ENCODE data around the gene METAP1D.
A peak's percentile ranks its signal among the peaks of the same experiment; 100 is the strongest.

METAP1D gene

GRCh38 chr2:171999161-171999560 is 592 bp upstream of the METAP1D start:
- no peak for TF ChIP-seq CTCF (IDR thresholded peaks at IDR 0.05; ENCODE audit: insufficient read depth, low read length, poor library complexity, severe bottlenecking)
- no peak for DNase-seq (ENCODE audit: extremely low read depth, insufficient read length)
- H3K36me3 ChIP-seq (ENCODE audit: control insufficient read depth, insufficient read depth, low read length) = no peaks in the 10 kb centered on the region
- peak overlapping the region; percentile 95 for H3K4me3 ChIP-seq (replicated peaks; ENCODE audit: low read depth, low read length)
- no peaks in the 10 kb centered on the region for H3K27me3 ChIP-seq (replicated peaks; ENCODE audit: control insufficient read depth, insufficient read depth, low read length)

- no peak for DNase-seq (ENCODE audit: extremely low read depth, insufficient read length)
- H3K36me3 ChIP-seq (ENCODE audit: control insufficient read depth, insufficient read depth, low read length) = no peaks in the 10 kb centered on the region
- H3K4me3 ChIP-seq (replicated peaks; ENCODE audit: low read depth, low read length) = peak overlapping the region; percentile 95; the same call in 1 of the 2 replicates
- TF ChIP-seq CTCF (IDR thresholded peaks at IDR 0.05; ENCODE audit: insufficient read depth, low read length, poor library complexity, severe bottlenecking) = no peak
- H3K27me3 ChIP-seq (replicated peaks; ENCODE audit: control insufficient read depth, insufficient read depth, low read length) = no peaks in the 10 kb centered on the region
Observed at GRCh38 chr2:172000696-172001361, 1.1 kb downstream of the METAP1D start.

GRCh38 chr2:172007372-172007771 is 7.6 kb downstream of the METAP1D start:
- no peaks in the 10 kb centered on the region for H3K36me3 ChIP-seq (ENCODE audit: control insufficient read depth, insufficient read depth, low read length)
- H3K4me3 ChIP-seq (replicated peaks; ENCODE audit: low read depth, low read length) = no peak overlapping the region
- TF ChIP-seq CTCF (IDR thresholded peaks at IDR 0.05; ENCODE audit: insufficient read depth, low read length, poor library complexity, severe bottlenecking) = no peak
- DNase-seq (ENCODE audit: extremely low read depth, insufficient read length) = no peak
- no peaks in the 10 kb centered on the region for H3K27me3 ChIP-seq (replicated peaks; ENCODE audit: control insufficient read depth, insufficient read depth, low read length)

- no peak for TF ChIP-seq CTCF (IDR thresholded peaks at IDR 0.05; ENCODE audit: insufficient read depth, low read length, poor library complexity, severe bottlenecking)
- no peak overlapping the region for H3K4me3 ChIP-seq (replicated peaks; ENCODE audit: low read depth, low read length)
- no peak for DNase-seq (ENCODE audit: extremely low read depth, insufficient read length)
- no peaks in the 10 kb centered on the region for H3K36me3 ChIP-seq (ENCODE audit: control insufficient read depth, insufficient read depth, low read length)
- no peaks in the 10 kb centered on the region for H3K27me3 ChIP-seq (replicated peaks; ENCODE audit: control insufficient read depth, insufficient read depth, low read length)
Observed at GRCh38 chr2:172009823-172010222, 10.1 kb downstream of the METAP1D start.

GRCh38 chr2:172011812-172012575 is 12.2 kb downstream of the METAP1D start:
- no peak for DNase-seq (ENCODE audit: extremely low read depth, insufficient read length)
- TF ChIP-seq CTCF (IDR thresholded peaks at IDR 0.05; ENCODE audit: insufficient read depth, low read length, poor library complexity, severe bottlenecking) = no peak
- H3K36me3 ChIP-seq (ENCODE audit: control insufficient read depth, insufficient read depth, low read length) = no peaks in the 10 kb centered on the region
- no peak overlapping the region for H3K4me3 ChIP-seq (replicated peaks; ENCODE audit: low read depth, low read length)
- H3K27me3 ChIP-seq (replicated peaks; ENCODE audit: control insufficient read depth, insufficient read depth, low read length) = no peaks in the 10 kb centered on the region
